Fibroblast of lung (primary cell): Measurements from ENCODE around the gene MXI1.

Source experiments
- CTCF ChIP-seq, 2 donors: IDR thresholded peaks in 1 of 2; conservative IDR thresholded peaks in 1 of 2; 1 replicate in 1 of 2; 2 replicates in 1 of 2; pipeline ENCODE4 v1.5.1; 2011 to 2012; ENCODE audit warnings: low read length in 2 of 2, control low read depth in 1 of 2, inconsistent platforms in 1 of 2, low read depth in 1 of 2, mild to moderate bottlenecking in 1 of 2
- EZH2 ChIP-seq: IDR thresholded peaks from 2 replicates; pipeline ENCODE4 v1.5.1; 2012; ENCODE audit warnings: low read length, control low read depth, mild to moderate bottlenecking; ENCODE audit errors: missing control alignments

GRCh38 chr10:110268971-110269370 is 61.6 kb downstream of the MXI1 start:
- TF ChIP-seq CTCF (conservative IDR thresholded peaks at IDR 0.05 in 1 of 2, IDR thresholded peaks at IDR 0.05 in 1 of 2; ENCODE audit: low read depth in 1 of 2, low read length in 2 of 2) (no peak), EZH2 (no peak)
